ENCODE data around the gene HTATSF1. TPM values are rescaled to one million over a fixed set of nuclear protein-coding genes. Genes with fewer than 3 reads are reported as not detected.

Gene HTATSF1
- total and polyA plus RNA-seq, 10 of the 15 experiments (the other 5 are each of a cell fraction or from before 2014, with no cell fraction given) = 1.9 to 59.8 (median 28.3) TPM

DNA sequence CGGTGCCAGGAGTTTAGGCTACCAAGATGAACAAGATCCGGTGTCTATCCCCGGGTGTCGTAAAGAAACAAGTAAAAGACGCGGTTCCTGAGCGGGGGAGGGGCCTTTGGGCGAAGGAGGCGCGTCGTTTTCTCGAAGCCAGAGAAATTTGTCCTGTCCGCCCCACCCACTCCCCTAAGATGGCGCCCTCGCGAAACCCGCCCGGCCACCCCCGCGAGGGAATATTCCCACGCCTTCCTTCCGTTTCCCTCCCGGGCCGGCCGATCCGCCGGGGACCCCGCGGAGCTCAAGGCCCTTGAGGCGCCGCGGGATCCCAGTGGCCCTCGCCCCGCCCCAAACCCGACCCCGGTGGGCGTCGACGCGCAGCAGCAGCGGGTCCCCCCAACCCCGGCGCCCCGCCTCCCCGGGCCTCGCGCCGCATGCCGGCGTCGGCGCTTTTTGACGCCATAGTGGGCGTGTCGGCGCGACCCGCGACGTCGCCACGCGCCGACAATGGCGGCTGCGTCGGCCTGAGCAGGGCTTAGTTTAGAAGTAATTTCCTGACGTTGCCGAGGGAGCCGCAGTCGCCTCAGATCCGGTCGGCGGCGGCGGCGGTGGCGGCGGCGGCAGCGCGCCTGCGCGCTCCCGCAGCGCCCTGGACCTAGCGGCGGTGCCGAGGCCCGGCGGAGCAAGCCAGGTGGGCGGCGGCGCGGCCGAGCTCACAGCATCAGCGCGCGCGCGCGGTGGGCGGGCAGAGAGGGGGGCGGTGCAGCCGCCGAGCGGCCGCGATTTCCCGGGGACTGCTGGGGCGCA is 432 bp upstream of the HTATSF1 start (continued):
- TF ChIP-seq, protein P1, sequence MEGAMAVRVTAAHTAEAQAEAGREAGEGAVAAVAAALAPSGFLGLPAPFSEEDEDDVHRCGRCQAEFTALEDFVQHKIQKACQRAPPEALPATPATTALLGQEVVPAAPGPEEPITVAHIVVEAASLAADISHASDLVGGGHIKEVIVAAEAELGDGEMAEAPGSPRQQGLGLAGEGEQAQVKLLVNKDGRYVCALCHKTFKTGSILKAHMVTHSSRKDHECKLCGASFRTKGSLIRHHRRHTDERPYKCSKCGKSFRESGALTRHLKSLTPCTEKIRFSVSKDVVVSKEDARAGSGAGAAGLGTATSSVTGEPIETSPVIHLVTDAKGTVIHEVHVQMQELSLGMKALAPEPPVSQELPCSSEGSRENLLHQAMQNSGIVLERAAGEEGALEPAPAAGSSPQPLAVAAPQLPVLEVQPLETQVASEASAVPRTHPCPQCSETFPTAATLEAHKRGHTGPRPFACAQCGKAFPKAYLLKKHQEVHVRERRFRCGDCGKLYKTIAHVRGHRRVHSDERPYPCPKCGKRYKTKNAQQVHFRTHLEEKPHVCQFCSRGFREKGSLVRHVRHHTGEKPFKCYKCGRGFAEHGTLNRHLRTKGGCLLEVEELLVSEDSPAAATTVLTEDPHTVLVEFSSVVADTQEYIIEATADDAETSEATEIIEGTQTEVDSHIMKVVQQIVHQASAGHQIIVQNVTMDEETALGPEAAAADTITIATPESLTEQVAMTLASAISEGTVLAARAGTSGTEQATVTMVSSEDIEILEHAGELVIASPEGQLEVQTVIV (IDR thresholded peaks at IDR 0.05; ENCODE audit: borderline replicate concordance, partially characterized antibody) = peak; percentile 93
- peak; percentile 92 for TF ChIP-seq YY1 (IDR thresholded peaks at IDR 0.05; ENCODE audit: low read depth, low read length)
- TF ChIP-seq CREM (IDR thresholded peaks at IDR 0.05; ENCODE audit: low read depth) = peak; percentile 78
- peak; percentile 34; the same call in 1 of the 2 replicates for TF ChIP-seq POLR2AphosphoS5 (IDR thresholded peaks at IDR 0.05; ENCODE audit: low read length)
- TF ChIP-seq YBX1 (IDR thresholded peaks at IDR 0.05) = no peak
- 0 out of 2 replicates have a peak, but pooled peaks have one; percentile 10 for TF ChIP-seq NR2F1 (conservative IDR thresholded peaks at IDR 0.05)
- TF ChIP-seq NRF1 (conservative IDR thresholded peaks at IDR 0.05; ENCODE audit: low read depth, low read length) = 0 out of 2 replicates have a peak, but pooled peaks have one; percentile 15
- TF ChIP-seq EGR1 (IDR thresholded peaks at IDR 0.05; ENCODE audit: borderline replicate concordance in 1 of 2, low read depth in 2 of 2, low read length in 2 of 2) = peak in 1 of 2 experiments; percentile 85; a peak in 2 of 3 replicates
- TF ChIP-seq BHLHE40 (IDR thresholded peaks at IDR 0.05; ENCODE audit: borderline replicate concordance in 1 of 2, low read depth in 2 of 2, low read length in 1 of 2) = peak in 1 of 2 experiments; percentile 46; a peak in 2 of 4 replicates
- peak; percentile 43 for TF ChIP-seq IKZF1 (conservative IDR thresholded peaks at IDR 0.05)
- peak; percentile 46; the same call in 1 of the 2 replicates for TF ChIP-seq MXI1 (IDR thresholded peaks at IDR 0.05; ENCODE audit: low read depth, low read length)
- no peak for TF ChIP-seq CBX5 (IDR thresholded peaks at IDR 0.05; ENCODE audit: low read depth)
- 0 out of 2 replicates have a peak, but pooled peaks have one; percentile 14 for TF ChIP-seq ATF7 (IDR thresholded peaks at IDR 0.05; ENCODE audit: low read depth)
- TF ChIP-seq NR2C1 (IDR thresholded peaks at IDR 0.05) = peak; percentile 11; the same call in 1 of the 2 replicates
- TF ChIP-seq CREB1 (IDR thresholded peaks at IDR 0.05; ENCODE audit: low read depth) = peak; percentile 95
- TF ChIP-seq SREBF1 (IDR thresholded peaks at IDR 0.05; ENCODE audit: low read length) = no peak
- peak; percentile 47; the same call in 1 of the 2 replicates for TF ChIP-seq EED (IDR thresholded peaks at IDR 0.05; ENCODE audit: low read depth)
- TF ChIP-seq ZSCAN29 (IDR thresholded peaks at IDR 0.05) = no peak
- TF ChIP-seq, protein P2, sequence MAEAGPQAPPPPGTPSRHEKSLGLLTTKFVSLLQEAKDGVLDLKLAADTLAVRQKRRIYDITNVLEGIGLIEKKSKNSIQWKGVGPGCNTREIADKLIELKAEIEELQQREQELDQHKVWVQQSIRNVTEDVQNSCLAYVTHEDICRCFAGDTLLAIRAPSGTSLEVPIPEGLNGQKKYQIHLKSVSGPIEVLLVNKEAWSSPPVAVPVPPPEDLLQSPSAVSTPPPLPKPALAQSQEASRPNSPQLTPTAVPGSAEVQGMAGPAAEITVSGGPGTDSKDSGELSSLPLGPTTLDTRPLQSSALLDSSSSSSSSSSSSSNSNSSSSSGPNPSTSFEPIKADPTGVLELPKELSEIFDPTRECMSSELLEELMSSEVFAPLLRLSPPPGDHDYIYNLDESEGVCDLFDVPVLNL (IDR thresholded peaks at IDR 0.05; ENCODE audit: low read depth, low read length) = no peak
- TF ChIP-seq MEF2B (IDR thresholded peaks at IDR 0.05; ENCODE audit: partially characterized antibody, poor library complexity, severe bottlenecking) = peak; percentile 47
- TF ChIP-seq, protein P3, sequence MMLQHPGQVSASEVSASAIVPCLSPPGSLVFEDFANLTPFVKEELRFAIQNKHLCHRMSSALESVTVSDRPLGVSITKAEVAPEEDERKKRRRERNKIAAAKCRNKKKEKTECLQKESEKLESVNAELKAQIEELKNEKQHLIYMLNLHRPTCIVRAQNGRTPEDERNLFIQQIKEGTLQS (IDR thresholded peaks at IDR 0.05; ENCODE audit: borderline replicate concordance, extremely low read depth, low read depth, low read length) = peak; percentile 48; the same call in 1 of the 2 replicates
- TF ChIP-seq SP1 (IDR thresholded peaks at IDR 0.05; ENCODE audit: low read depth, low read length) = peak; percentile 59
- TF ChIP-seq SMC3 (IDR thresholded peaks at IDR 0.05; ENCODE audit: borderline replicate concordance, low read length) = no peak
- peak in 1 of 2 experiments; percentile 13; a peak in 2 of 4 replicates for TF ChIP-seq IKZF2 (IDR thresholded peaks at IDR 0.05)

All from GM12878 (cell line).